ENCODE data around the gene IQSEC2.

GRCh38 chrX:53284684-53285447 is 3.5 kb upstream of the IQSEC2 start:
- TF ChIP-seq POLR2A (IDR thresholded peaks at IDR 0.05; ENCODE audit: low read depth, low read length), result no peak
- TF ChIP-seq CTCF (conservative IDR thresholded peaks at IDR 0.05; ENCODE audit: low read depth, low read length), result peak; percentile 76
- TF ChIP-seq RAD21 (IDR thresholded peaks at IDR 0.05; ENCODE audit: low read length), result peak; percentile 71
- TF ChIP-seq BHLHE40 (IDR thresholded peaks at IDR 0.05; ENCODE audit: low read depth, low read length), result no peak
- TF ChIP-seq RFX5 (IDR thresholded peaks at IDR 0.05; ENCODE audit: low read depth, low read length), result no peak
- TF ChIP-seq MXI1 (IDR thresholded peaks at IDR 0.05; ENCODE audit: borderline replicate concordance, low read depth, low read length), result no peak
